HG03108 (cell line): Measurements from ENCODE around the gene DCAF4.
"Not testable (repeated sequence)": the region's sequence is repeated elsewhere in the genome, so short reads cannot be mapped to it uniquely, and the experiment has no call there.

Experiments
- ATAC-seq: cut with Tn5 transposase; IDR thresholded peaks from one replicate; pipeline ENCODE4 v1.9.1; 2021; ENCODE audit warnings: moderate library complexity; ENCODE audit not compliant: unreplicated experiment

Gene DCAF4

DNA sequence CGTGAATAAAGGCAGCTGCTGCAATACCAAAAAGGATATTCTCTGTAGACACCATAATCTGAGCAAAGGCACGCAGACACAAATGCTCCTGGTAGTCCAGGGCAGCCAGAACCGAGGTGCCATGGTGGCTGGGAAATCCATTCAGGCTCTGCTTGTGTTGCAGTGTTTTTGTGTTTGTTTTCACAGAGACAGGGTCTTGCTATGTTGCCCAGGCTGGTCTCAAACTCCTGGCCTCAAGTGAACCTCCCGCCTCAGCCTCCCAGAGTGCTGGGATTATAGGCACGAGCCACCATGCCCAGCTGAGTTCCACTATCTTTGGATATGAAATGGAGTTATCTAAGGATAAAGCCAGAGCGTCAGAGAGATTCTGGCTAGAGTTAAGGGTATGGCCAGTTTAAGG, 39.8 kb downstream of the DCAF4 start:
- no peak for ATAC-seq

DNA sequence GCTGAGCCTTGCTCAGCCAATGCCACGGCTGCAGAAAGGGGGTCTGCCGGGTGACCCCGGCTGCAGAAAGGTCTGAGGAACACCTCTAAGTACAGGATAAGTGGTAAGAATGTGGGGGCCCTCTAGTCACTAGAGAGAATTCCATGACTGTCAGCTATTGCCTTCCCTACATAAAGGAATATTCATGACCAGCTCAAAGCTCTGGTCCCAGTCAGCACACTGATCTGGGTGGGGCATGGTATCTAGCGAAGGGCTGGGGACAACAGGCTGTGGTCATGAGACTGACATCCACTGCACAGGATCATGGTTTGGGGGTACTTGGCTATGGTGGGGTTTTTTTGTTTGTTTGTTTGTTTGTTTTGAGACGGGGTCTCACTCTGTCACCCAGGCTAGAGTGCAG, 42.1 kb downstream of the DCAF4 start:
- ATAC-seq: no peak

DNA sequence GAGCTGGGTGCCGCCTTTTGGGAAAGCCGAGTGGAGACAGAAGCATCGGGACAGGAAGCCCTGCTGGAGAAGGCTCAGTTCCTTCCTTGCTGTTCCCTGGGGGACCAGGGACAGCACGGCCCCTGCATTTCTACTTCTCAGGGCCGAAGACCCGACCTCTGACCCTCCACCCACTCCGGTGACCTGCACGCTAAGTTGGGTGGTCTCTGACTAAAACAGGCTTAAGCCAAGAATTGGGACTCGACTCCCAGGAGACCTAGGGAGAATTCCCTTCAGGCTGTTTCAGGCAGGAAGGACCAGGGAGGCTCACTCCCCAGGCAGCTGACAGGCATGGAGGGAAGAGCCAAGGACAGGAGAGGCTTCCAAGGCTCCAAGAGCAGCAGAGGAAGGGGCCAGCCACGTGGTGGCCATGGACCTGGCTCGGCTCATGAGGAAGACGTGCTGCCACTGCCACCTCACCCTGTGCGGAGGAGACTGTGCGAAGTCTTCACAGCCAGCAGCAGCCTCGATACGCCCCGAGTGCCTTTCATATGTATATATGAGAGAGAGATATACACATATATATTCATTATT, 43.9 kb downstream of the DCAF4 start:
- ATAC-seq: no peak

GRCh38 chr14:72970824-72971434, 44.7 kb downstream of the DCAF4 start:
- ATAC-seq: no peak

GRCh38 chr14:72974661-72975060, 48.4 kb downstream of the DCAF4 start:
- no peak for ATAC-seq

GRCh38 chr14:72975770-72976169, 49.5 kb downstream of the DCAF4 start:
- no peak for ATAC-seq

DNA sequence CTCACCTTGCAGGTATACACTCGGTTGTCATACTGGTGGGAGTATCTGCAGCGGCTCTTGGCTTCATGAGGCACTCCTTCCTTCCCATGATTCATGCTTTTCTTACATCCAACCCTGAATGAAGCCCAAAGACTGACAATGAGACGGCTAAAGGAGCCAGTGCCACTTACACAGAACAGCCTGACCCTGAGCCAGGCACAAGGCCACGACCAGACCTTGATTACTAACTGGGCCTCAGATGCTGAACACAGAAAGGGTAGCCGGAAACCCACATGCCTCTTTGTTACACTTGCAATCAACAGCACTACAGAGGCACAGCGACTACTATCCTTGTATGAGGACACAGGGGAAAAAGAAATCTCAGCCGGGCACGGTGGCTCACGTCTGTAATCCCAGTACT, 52.6 kb downstream of the DCAF4 start:
- no peak for ATAC-seq

- no peak for ATAC-seq
These were observed 54.6 kb downstream of the DCAF4 start for GRCh38 chr14:72980863-72981262.

DNA sequence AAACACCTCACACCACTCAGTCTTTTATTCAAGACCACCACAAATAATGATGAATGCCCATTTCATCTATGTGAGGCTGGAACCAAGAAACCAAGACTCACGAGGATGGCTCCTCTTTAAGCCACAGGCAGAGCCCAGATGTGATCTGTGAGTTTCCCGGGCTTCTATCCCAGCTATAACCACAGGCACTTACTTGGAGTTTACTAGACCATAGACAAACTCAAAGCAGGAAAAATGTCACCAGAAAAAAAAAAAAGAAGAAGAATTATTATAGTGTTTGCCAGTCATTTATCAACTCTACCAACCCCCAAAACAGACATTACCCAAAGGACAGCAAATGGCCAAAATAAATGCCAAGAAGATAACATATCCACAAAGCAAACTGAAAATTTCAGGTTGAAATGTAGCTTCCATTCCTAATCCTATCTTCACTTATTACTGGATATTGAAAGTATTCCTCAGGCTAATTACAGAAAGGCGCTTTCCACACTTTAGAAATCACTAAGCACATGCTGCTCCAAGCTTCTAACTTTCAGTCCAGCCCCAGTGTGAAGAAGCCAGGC, 56.0 kb downstream of the DCAF4 start:
- ATAC-seq: no peak

DNA sequence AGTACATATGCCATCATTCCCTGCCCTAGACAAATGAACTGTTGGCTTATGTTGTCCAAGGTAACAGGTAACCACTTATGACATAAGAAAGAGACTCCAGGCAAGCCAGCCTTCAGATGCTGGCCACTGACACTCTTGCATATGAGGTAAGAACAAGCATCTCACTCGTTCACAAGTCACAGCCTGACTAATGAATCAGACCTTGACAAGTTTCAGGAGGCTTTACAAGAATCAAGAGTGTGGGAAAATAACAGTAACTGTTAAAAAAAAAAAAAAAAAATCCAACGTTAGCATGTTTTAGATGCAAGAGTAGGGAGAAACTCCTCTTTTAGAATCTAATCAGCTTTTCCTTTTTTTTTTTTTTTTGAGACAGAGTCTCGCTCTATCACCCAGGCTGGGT, 60.0 kb downstream of the DCAF4 start:
- no peak for ATAC-seq

DNA sequence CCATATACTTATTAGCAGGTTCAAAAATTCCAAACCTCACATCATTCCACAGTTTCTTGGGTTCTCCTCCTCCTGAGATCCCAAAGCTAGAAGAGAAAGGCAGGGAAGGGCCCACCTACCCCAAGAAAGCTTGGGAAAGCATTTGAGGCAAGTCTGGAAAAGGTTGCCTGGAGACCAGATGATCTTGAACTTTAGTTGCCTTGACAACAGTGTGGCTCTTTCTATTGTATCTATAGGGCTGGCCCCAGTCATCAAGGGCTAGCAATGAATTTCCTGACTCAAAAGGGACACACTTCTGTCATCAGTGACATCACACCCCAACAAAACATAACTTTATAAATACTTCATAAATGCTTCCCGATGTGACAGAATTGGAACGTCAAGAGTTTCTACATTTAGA, 60.6 kb downstream of the DCAF4 start:
- ATAC-seq: no peak

GRCh38 chr14:72990171-72990570, 63.9 kb downstream of the DCAF4 start:
- ATAC-seq: no peak

- no peak for ATAC-seq
These were observed 70.7 kb downstream of the DCAF4 start for GRCh38 chr14:72996916-72997315.

DNA sequence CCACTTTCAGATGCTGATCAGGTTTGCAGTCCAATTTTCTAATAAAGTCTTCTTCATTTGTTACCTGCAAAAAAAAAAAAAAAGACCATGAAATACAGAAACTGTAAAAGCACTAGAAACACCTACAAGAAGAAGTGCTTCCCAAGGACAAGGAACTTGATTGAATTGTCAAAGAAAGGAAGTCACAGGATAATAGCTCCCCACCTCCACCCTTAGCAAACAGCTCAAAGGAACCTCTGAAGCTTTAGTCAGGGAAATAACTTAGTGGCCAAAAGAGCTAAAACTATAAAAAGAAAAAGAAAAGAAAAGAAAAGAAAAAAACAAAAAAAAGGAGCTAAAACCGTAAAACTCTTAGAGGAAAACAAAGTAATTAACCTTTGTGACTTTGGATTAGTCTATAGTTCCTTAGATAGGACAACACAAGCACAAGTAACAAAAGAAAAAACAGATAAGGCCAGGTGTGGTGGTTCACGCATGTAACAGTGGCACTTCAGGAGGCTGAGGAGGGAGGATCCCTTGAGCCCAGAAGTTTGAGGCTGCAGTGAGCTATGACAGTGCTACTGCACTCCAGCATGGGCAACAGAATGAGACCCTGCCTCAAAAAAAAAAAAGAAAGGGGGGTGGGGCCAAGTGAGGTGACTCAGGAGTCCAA, 72.1 kb downstream of the DCAF4 start:
- ATAC-seq: no peak

GRCh38 chr14:72999316-72999715, 73.1 kb downstream of the DCAF4 start:
- ATAC-seq: no peak

GRCh38 chr14:73000073-73000472, 73.8 kb downstream of the DCAF4 start:
- ATAC-seq: no peak

GRCh38 chr14:73003681-73004080, 77.4 kb downstream of the DCAF4 start:
- ATAC-seq: no peak

DNA sequence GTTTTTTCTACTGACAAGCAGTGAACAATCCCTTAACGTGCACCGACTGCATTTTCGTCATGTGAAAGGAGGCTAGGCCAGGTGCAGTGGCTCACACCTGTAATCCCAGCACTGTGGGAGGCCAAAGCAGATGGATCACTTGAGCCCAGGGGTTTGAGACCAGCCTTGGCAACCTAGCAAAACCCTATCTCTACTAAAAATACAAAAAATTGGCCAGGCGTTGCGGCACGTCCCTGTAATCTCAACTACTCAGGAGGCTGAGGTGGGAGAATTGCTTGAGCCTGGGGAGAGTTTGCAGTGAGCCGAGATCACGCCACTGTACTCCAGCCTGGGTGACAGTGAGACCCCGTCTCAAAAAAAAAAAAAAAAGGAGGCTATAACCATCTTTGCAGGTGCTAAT, 78.4 kb downstream of the DCAF4 start:
- not testable (repeated sequence) for ATAC-seq

DNA sequence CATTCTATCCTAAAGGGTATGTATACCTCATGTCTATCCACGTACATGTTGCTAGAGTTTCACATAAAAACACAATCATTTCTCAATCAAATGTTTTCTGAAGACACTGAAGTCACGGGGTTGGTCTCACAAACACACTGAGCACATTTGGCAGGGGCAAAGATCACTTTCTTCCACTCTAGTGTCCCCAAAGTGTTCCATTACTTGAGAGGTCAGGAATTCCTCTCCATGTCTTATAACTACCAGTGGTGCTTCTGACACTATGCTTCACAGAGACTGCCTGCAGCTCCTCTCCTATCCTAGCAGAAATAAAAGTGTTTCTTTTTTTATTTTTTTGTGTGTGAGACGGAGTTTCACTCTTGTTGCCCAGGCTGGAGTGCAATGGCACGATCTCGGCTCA, 81.6 kb downstream of the DCAF4 start:
- no peak for ATAC-seq

- ATAC-seq: no peak
These were observed 82.2 kb downstream of the DCAF4 start for GRCh38 chr14:73008501-73008900.
